HG02943 (cell line): ENCODE data around the gene SFRP2.

ENCODE experiments used
- ATAC-seq: cut with Tn5 transposase; IDR thresholded peaks from one replicate; pipeline ENCODE4 v1.9.1; 2021; ENCODE audit warnings: mild to moderate bottlenecking, low read depth, moderate library complexity; ENCODE audit not compliant: unreplicated experiment

The SFRP2 gene

GRCh38 chr4:153733751-153734448 lies 55.0 kb downstream of the SFRP2 start:
- no peak for ATAC-seq

- ATAC-seq, result no peak
Observed at GRCh38 chr4:153731239-153731638, 57.6 kb downstream of the SFRP2 start.
